HCT116 (cell line): ENCODE measurements around the gene PCNT. TPM values are rescaled to one million over a fixed set of nuclear protein-coding genes. Genes with fewer than 3 reads are reported as not detected.

Experiments
- ATAC-seq: fragments of 200-7000 bp; cut with Tn5 transposase; 2 replicates; pipeline ENCODE4 v1.9.1; 2020; ENCODE audit warnings: mild to moderate bottlenecking, moderate library complexity
- BruUV-seq: library from RNA; stranded (reverse); fragments of 400-500 nt; replicated peaks from 2 replicates; lab custom pipeline; 2021; lab: Mats Ljungman, UMichigan
- CTCF ChIA-PET: fragments of 300-600 bp; sonication (Branson Sonifier 250); formaldehyde crosslinking; loops from one replicate; lab custom pipeline; 2021; ENCODE audit warnings: antibody characterized with exemption; lab: Charles Lee
- POLR2A ChIA-PET: fragments of 300-600, 350-600 bp; sonication (Branson Sonifier 250); formaldehyde crosslinking; loops from one replicate; lab custom pipeline; 2021; ENCODE audit warnings: antibody characterized with exemption; lab: Charles Lee
- RAD21 ChIA-PET, 2 experiments: fragments of 300-600 bp; sonication (Branson Sonifier 250); formaldehyde crosslinking; loops; one replicate each; lab custom pipeline; 2023; ENCODE audit warnings: low total read pairs in 2 of 2; ENCODE audit not compliant: uncharacterized antibody in 2 of 2, unreplicated experiment in 2 of 2, low non-redundant PET in 1 of 2; lab: Charles Lee
- DNase-seq: peaks from one replicate; pipeline ENCODE4 v3.0.0-alpha.2; 2010; ENCODE audit warnings: low read depth, low spot score
- H2AFZ ChIP-seq: fragments of 200-600 bp; shearing (Covaris generic), sonication (generic); 2 replicates; pipeline ENCODE4 v1.6.1; 2017; ENCODE audit warnings: low read depth, mixed run types, mixed read lengths, antibody characterized with exemption, low read length; ENCODE audit not compliant: poor library complexity, severe bottlenecking
- H3K27ac ChIP-seq: 2 replicates; pipeline ENCODE4 v1.5.1; 2012; ENCODE audit warnings: low read depth, low read length
- H3K27me3 ChIP-seq: fragments of 200-600 bp; sonication (generic); 2 replicates; pipeline ENCODE4 v1.6.1; 2016; ENCODE audit warnings: mixed run types, low read length, mixed read lengths; ENCODE audit not compliant: insufficient read depth
- H3K36me3 ChIP-seq, 2 experiments: fragments of 200-500 bp in 1 of 2; fragments of 200-600 bp in 1 of 2; sonication (Bioruptor generic) in 1 of 2; sonication (generic) in 1 of 2; 2 replicates each; pipeline versions ENCODE4 v1.5.1 to v1.6.1; 2014 to 2016; ENCODE audit warnings: low read length in 2 of 2, inconsistent platforms in 1 of 2, mixed read lengths in 1 of 2, mixed run types in 1 of 2; ENCODE audit not compliant: insufficient read depth in 2 of 2, control insufficient read depth in 1 of 2
- H3K4me1 ChIP-seq, 2 experiments: fragments of 200-600 bp in 1 of 2; sonication (generic) in 1 of 2; 2 replicates each; pipeline versions ENCODE4 v1.5.1 to v1.6.1; 2012 to 2017; ENCODE audit warnings: low read length in 2 of 2, inconsistent platforms in 1 of 2, mild to moderate bottlenecking in 1 of 2, mixed read lengths in 1 of 2, mixed run types in 1 of 2, moderate library complexity in 1 of 2; ENCODE audit not compliant: insufficient read depth in 2 of 2, control insufficient read depth in 1 of 2
- H3K4me2 ChIP-seq: fragments of 200-600 bp; sonication (generic); 2 replicates; pipeline ENCODE4 v1.6.1; 2017; ENCODE audit warnings: mixed run types, low read length, mixed read lengths
- H3K4me3 ChIP-seq, 2 experiments: fragments of 200-600 bp in 1 of 2; sonication (generic) in 1 of 2; replicated peaks in 1 of 2; 2 replicates each; pipeline ENCODE4 v1.5.1; 2011 to 2016; ENCODE audit warnings: low read length in 2 of 2, control low read depth in 1 of 2, low read depth in 1 of 2, mild to moderate bottlenecking in 1 of 2, mixed read lengths in 1 of 2, mixed run types in 1 of 2
- H3K79me2 ChIP-seq: fragments of 200-600 bp; sonication (generic); 2 replicates; pipeline ENCODE4 v1.6.1; 2017; ENCODE audit warnings: mild to moderate bottlenecking, mixed run types, low read length, moderate library complexity, mixed read lengths; ENCODE audit not compliant: insufficient read depth
- H3K9ac ChIP-seq: fragments of 200-600 bp; sonication (generic); 2 replicates; pipeline ENCODE4 v1.6.1; 2016; ENCODE audit warnings: low read length, mixed read lengths
- H3K9me2 ChIP-seq: fragments of 200-600 bp; sonication (generic), shearing (Covaris generic); 2 replicates; pipeline ENCODE4 v1.6.1; 2017; ENCODE audit warnings: mixed run types, mild to moderate bottlenecking, moderate library complexity; ENCODE audit not compliant: insufficient read depth
- H3K9me3 ChIP-seq, 2 experiments: fragments of 200-500 bp in 1 of 2; fragments of 200-600 bp in 1 of 2; sonication (Bioruptor generic) in 1 of 2; sonication (generic) in 1 of 2; 2 replicates each; pipeline ENCODE4 v1.6.1; 2014 to 2017; ENCODE audit warnings: low read length in 2 of 2, mixed read lengths in 2 of 2, inconsistent platforms in 1 of 2, low read depth in 1 of 2, mild to moderate bottlenecking in 1 of 2, mixed run types in 1 of 2, moderate library complexity in 1 of 2; ENCODE audit not compliant: control insufficient read depth in 1 of 2, insufficient read depth in 1 of 2
- H4K20me1 ChIP-seq: fragments of 200-600 bp; sonication (generic), shearing (Covaris generic); 2 replicates; pipeline ENCODE4 v1.6.1; 2017; ENCODE audit warnings: mixed run types, mild to moderate bottlenecking, moderate library complexity; ENCODE audit not compliant: insufficient read depth
- CBX3 ChIP-seq: IDR thresholded peaks from 2 replicates; pipeline ENCODE4 v1.6.1; 2012; ENCODE audit warnings: low read depth
- CEBPB ChIP-seq: IDR thresholded peaks from 2 replicates; pipeline ENCODE4 v1.6.1; 2012; ENCODE audit warnings: low read depth
- EZH2 ChIP-seq: fragments of 200-600 bp; sonication (generic); IDR thresholded peaks from 2 replicates; pipeline ENCODE4 v1.6.1; 2017; ENCODE audit warnings: antibody characterized with exemption, mixed run types
- EZH2phosphoT487 ChIP-seq: fragments of 200-600 bp; IDR thresholded peaks from 2 replicates; pipeline ENCODE4 v1.6.1; 2018; ENCODE audit warnings: antibody characterized with exemption, borderline replicate concordance
- FOSL1 ChIP-seq: IDR thresholded peaks from 2 replicates; pipeline ENCODE4 v1.6.1; 2012; ENCODE audit warnings: low read depth
- JUND ChIP-seq: IDR thresholded peaks from 2 replicates; pipeline ENCODE4 v1.6.1; 2012
- POLR2AphosphoS5 ChIP-seq: IDR thresholded peaks from 2 replicates; pipeline ENCODE4 v1.6.1; 2011; ENCODE audit warnings: mild to moderate bottlenecking, low read depth, low read length, moderate library complexity
- SRF ChIP-seq: IDR thresholded peaks from 2 replicates; pipeline ENCODE4 v1.6.1; 2012; ENCODE audit warnings: low read depth
- TCF7L2 ChIP-seq: IDR thresholded peaks from 2 replicates; pipeline ENCODE4 v1.7.0; 2011; ENCODE audit warnings: borderline replicate concordance, inconsistent platforms; ENCODE audit not compliant: insufficient read depth, insufficient read length; ENCODE audit errors: extremely low read depth
- YY1 ChIP-seq: IDR thresholded peaks from 2 replicates; pipeline ENCODE4 v1.6.1; 2011; ENCODE audit warnings: low read length, low read depth, moderate library complexity, mild to moderate bottlenecking; ENCODE audit not compliant: insufficient replicate concordance; ENCODE audit errors: extremely low read depth
- ZFX ChIP-seq: fragments of 450-650 bp; IDR thresholded peaks from 2 replicates; pipeline ENCODE4 v1.6.1; 2017
- intact Hi-C: fragments of 100-400 bp; cut with micrococcal nuclease; formaldehyde crosslinking; loops from 2 replicates; pipeline ENCODE4 v1.10.0; 2022
- total RNA-seq: library from RNA; stranded (reverse); gene quantifications from one replicate; pipeline ENCODE4 v1.2.1, GENCODE V29; 2021; ENCODE audit not compliant: unreplicated experiment
- TF ChIP-seq, protein P1 (sequence below): IDR thresholded peaks from 2 replicates; pipeline ENCODE4 v1.6.1; 2011; ENCODE audit warnings: mild to moderate bottlenecking, low read length, moderate library complexity; ENCODE audit not compliant: insufficient replicate concordance; ENCODE audit errors: extremely low read depth
- TF ChIP-seq, protein P2 (sequence below): IDR thresholded peaks from 2 replicates; pipeline ENCODE4 v1.6.1; 2012
- TF ChIP-seq, protein P3 (sequence below): IDR thresholded peaks from 2 replicates; pipeline ENCODE4 v1.6.1; 2012

The PCNT gene
- total RNA-seq, 1 experiment from 2014 or later: 43.6 TPM

DNA sequence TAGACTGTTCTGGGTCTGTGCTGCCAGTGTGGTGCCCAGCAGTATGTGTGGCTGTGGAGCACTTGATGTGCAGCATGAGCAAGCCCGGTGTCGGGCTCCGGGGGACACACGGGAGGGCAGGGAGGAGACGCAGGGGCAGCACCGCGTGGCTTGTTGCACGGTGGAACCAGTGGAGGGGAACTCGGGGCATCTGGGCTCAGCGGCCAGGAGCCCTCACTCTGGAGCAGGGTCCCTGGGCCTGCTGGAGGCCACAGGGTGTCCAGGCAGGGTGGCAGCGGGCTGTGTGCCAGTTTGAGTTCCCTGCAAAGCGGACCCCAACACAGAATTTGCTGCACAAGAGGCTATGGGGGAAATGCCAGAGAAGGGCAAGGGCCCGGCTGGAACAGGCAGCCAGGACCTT lies 30.6 kb downstream of the PCNT start:
- no peak overlapping the region for H3K9ac ChIP-seq
- BruUV-seq: no TSS peak
- no peaks in the 10 kb centered on the region for H3K9me2 ChIP-seq
- intact Hi-C loops: no loop called here
- ATAC-seq: no peak
- no peaks in the 10 kb centered on the region for H3K9me3 ChIP-seq
- H3K4me1 ChIP-seq: no peaks in the 10 kb centered on the region
- RAD21 ChIA-PET: no interaction called here
- H3K36me3 ChIP-seq: peaks cover 13 to 28% of the 10 kb centered on the region in 2 experiments; a peak in 3 of 4 replicates
- H3K4me2 ChIP-seq: no peak overlapping the region
- H2AFZ ChIP-seq: no peak overlapping the region
- no peaks in the 10 kb centered on the region for H3K27me3 ChIP-seq
- POLR2A ChIA-PET: no interaction called here
- H3K79me2 ChIP-seq: no peaks in the 10 kb centered on the region
- H3K27ac ChIP-seq: no peak overlapping the region
- TF ChIP-seq CEBPB (no peak), TCF7L2 (no peak), POLR2AphosphoS5 (no peak), ZFX (no peak), EZH2phosphoT487 (no peak), SRF (no peak), CBX3 (no peak), FOSL1 (no peak), EZH2 (no peak), JUND (no peak), YY1 (no peak)
- TF ChIP-seq, protein P1, sequence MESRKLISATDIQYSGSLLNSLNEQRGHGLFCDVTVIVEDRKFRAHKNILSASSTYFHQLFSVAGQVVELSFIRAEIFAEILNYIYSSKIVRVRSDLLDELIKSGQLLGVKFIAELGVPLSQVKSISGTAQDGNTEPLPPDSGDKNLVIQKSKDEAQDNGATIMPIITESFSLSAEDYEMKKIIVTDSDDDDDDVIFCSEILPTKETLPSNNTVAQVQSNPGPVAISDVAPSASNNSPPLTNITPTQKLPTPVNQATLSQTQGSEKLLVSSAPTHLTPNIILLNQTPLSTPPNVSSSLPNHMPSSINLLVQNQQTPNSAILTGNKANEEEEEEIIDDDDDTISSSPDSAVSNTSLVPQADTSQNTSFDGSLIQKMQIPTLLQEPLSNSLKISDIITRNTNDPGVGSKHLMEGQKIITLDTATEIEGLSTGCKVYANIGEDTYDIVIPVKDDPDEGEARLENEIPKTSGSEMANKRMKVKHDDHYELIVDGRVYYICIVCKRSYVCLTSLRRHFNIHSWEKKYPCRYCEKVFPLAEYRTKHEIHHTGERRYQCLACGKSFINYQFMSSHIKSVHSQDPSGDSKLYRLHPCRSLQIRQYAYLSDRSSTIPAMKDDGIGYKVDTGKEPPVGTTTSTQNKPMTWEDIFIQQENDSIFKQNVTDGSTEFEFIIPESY: no peak
- TF ChIP-seq, protein P2, sequence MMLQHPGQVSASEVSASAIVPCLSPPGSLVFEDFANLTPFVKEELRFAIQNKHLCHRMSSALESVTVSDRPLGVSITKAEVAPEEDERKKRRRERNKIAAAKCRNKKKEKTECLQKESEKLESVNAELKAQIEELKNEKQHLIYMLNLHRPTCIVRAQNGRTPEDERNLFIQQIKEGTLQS: no peak
- TF ChIP-seq, protein P3, sequence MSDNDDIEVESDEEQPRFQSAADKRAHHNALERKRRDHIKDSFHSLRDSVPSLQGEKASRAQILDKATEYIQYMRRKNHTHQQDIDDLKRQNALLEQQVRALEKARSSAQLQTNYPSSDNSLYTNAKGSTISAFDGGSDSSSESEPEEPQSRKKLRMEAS: no peak
- CTCF ChIA-PET: no interaction called here
- DNase-seq: no peak
- H3K4me3 ChIP-seq: no peak overlapping the region
- no peaks in the 10 kb centered on the region for H4K20me1 ChIP-seq
